ENCODE data around the gene PCDHB16. TPM values are rescaled to one million over a fixed set of nuclear protein-coding genes. Genes with fewer than 3 reads are reported as not detected.
"Not testable (repeated sequence)": the region's sequence is repeated elsewhere in the genome, so short reads cannot be mapped to it uniquely, and the experiment has no call there.

The PCDHB16 gene
- 9.0 and 10.8 TPM in 2 replicates for total RNA-seq
- long read RNA-seq, full-length matches to known transcripts = 11 of 11 reads
- long read RNA-seq, partial matches to known transcripts = 0 of 11 reads
- long read RNA-seq, other reads (novel, unspliced or antisense) = 0 of 11 reads

GRCh38 chr5:141182248-141182647 is at the start of gene PCDHB16:
PCDHB16 (plus strand) TSS chr5:141182387; CDS start chr5:141182560, 173 bp downstream.
- no peak for DNase-seq (ENCODE audit: extremely low spot score, unreplicated experiment)
- Mint-ChIP-seq H3K36me3 (ENCODE audit: unreplicated experiment) (peaks cover 22% of the 10 kb centered on the region), H3K4me1 (ENCODE audit: unreplicated experiment) (no peaks in the 10 kb centered on the region), H3K27me3 (ENCODE audit: unreplicated experiment) (no peaks in the 10 kb centered on the region), H3K4me3 (ENCODE audit: unreplicated experiment) (peak within 1 kb of the TSS; percentile 78), H3K27ac (ENCODE audit: unreplicated experiment) (peak within 1 kb of the TSS; percentile 87), H3K9me3 (ENCODE audit: unreplicated experiment) (peaks cover 45% of the 10 kb centered on the region)
- TF ChIP-seq, protein P1, sequence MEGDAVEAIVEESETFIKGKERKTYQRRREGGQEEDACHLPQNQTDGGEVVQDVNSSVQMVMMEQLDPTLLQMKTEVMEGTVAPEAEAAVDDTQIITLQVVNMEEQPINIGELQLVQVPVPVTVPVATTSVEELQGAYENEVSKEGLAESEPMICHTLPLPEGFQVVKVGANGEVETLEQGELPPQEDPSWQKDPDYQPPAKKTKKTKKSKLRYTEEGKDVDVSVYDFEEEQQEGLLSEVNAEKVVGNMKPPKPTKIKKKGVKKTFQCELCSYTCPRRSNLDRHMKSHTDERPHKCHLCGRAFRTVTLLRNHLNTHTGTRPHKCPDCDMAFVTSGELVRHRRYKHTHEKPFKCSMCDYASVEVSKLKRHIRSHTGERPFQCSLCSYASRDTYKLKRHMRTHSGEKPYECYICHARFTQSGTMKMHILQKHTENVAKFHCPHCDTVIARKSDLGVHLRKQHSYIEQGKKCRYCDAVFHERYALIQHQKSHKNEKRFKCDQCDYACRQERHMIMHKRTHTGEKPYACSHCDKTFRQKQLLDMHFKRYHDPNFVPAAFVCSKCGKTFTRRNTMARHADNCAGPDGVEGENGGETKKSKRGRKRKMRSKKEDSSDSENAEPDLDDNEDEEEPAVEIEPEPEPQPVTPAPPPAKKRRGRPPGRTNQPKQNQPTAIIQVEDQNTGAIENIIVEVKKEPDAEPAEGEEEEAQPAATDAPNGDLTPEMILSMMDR (IDR thresholded peaks at IDR 0.05) = peak; percentile 48

DNA sequence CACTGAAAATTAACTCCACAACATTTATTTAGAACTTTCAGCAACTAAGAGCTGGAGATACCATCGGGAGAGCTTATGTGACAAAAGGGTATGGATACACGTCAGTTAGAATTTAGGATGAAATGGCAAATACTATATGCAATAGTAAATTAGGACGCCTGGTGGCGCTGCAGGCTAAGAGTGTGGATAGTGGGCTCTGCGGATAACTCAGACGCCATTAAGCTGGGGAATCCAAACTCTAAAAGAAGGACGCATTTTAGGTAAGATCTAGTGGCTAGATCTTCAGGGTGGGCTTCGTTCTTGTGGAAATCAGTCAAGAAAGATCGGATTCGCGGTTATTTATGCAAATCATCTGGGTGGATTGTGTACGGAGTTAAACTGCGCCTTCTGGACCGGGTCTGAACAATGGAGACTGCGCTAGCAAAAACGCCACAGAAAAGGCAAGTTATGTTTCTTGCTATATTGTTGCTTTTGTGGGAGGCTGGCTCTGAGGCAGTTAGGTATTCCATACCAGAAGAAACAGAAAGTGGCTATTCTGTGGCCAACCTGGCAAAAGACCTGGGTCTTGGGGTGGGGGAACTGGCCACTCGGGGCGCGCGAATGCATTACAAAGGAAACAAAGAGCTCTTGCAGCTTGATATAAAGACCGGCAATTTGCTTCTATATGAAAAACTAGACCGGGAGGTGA is 47.0 kb upstream of the PCDHB16 start, which contains the start of gene PCDHB5:
PCDHB5 (plus strand) TSS at position 177 of the 688 bp plus-strand sequence; CDS start at position 406, 229 bp downstream.
- H3K4me1 Mint-ChIP-seq (ENCODE audit: unreplicated experiment) = no peaks in the 10 kb centered on the region
- H3K4me3 Mint-ChIP-seq (ENCODE audit: unreplicated experiment) = peak within 1 kb of the TSS; percentile 71
- peaks cover 39% of the 10 kb centered on the region for H3K36me3 Mint-ChIP-seq (ENCODE audit: unreplicated experiment)
- H3K9me3 Mint-ChIP-seq (ENCODE audit: unreplicated experiment) = peaks cover 62% of the 10 kb centered on the region
- DNase-seq (ENCODE audit: extremely low spot score, unreplicated experiment) = no peak
- TF ChIP-seq, protein P1 (IDR thresholded peaks at IDR 0.05) = peak; percentile 40
- peak within 1 kb of the TSS; percentile 73 for H3K27ac Mint-ChIP-seq (ENCODE audit: unreplicated experiment)
- H3K27me3 Mint-ChIP-seq (ENCODE audit: unreplicated experiment) = no peaks in the 10 kb centered on the region

DNA sequence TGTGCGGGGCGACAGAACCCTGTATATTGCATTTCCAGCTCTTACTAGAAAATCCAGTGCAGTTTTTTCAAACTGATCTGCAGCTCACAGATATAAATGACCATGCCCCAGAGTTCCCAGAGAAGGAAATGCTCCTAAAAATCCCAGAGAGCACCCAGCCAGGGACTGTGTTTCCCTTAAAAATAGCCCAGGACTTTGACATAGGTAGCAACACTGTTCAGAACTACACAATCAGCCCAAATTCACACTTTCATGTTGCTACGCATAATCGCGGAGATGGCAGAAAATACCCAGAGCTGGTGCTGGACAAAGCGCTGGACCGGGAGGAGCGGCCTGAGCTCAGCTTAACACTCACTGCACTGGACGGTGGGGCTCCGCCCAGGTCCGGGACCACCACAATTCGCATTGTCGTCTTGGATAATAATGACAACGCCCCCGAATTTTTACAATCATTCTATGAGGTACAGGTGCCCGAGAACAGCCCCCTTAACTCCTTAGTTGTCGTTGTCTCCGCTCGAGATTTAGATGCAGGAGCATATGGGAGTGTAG is 46.4 kb upstream of the PCDHB16 start:
- Mint-ChIP-seq H3K4me3 (ENCODE audit: unreplicated experiment) (peak overlapping the region; percentile 71), H3K36me3 (ENCODE audit: unreplicated experiment) (peaks cover 37% of the 10 kb centered on the region), H3K4me1 (ENCODE audit: unreplicated experiment) (no peaks in the 10 kb centered on the region), H3K27me3 (ENCODE audit: unreplicated experiment) (no peaks in the 10 kb centered on the region), H3K27ac (ENCODE audit: unreplicated experiment) (peak overlapping the region; percentile 73), H3K9me3 (ENCODE audit: unreplicated experiment) (peaks cover 62% of the 10 kb centered on the region)
- DNase-seq (ENCODE audit: extremely low spot score, unreplicated experiment) = peak; percentile 73
- TF ChIP-seq, protein P1 (IDR thresholded peaks at IDR 0.05) = no peak

DNA sequence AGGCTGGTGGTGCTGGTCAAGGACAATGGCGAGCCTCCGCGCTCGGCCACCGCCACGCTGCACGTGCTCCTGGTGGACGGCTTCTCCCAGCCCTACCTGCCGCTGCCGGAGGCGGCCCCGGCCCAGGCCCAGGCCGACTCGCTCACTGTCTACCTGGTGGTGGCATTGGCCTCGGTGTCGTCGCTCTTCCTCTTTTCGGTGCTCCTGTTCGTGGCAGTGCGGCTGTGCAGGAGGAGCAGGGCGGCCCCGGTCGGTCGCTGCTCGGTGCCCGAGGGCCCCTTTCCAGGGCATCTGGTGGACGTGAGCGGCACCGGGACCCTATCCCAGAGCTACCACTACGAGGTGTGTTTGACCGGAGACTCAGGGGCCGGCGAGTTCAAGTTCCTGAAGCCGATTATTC is 44.8 kb upstream of the PCDHB16 start:
- H3K27ac Mint-ChIP-seq (ENCODE audit: unreplicated experiment); H3K4me1 Mint-ChIP-seq (ENCODE audit: unreplicated experiment); H3K4me3 Mint-ChIP-seq (ENCODE audit: unreplicated experiment); H3K27me3 Mint-ChIP-seq (ENCODE audit: unreplicated experiment): not testable (repeated sequence)
- Mint-ChIP-seq H3K9me3 (ENCODE audit: unreplicated experiment) (peaks cover 61% of the 10 kb centered on the region), H3K36me3 (ENCODE audit: unreplicated experiment) (peaks cover 32% of the 10 kb centered on the region)
- peak; percentile 71 for DNase-seq (ENCODE audit: extremely low spot score, unreplicated experiment)

DNA sequence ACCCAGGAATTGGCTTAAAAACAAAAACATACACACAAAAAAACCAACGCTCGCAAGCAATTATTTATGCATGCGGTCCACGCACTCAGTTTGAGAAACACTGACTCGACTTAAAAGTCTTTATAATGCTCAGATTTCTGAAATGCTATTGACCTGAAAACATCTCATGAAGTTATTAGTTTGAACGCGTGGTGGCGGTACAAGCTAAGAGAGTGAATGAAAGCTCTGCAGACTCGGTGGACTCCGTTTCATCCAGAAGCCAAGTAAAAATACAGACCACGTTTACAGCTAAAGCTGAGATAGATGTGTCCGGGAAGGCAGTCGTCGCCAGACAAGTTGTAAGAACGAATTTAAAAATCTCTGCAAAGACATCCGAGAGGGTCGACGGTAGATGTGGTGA is 32.4 kb upstream of the PCDHB16 start, which contains the start of gene PCDHB6:
PCDHB6 (plus strand) TSS at position 246 of the 400 bp plus-strand sequence. CDS start 201 bp downstream, outside the sequence.
- TF ChIP-seq, protein P1 (IDR thresholded peaks at IDR 0.05) = no peak
- Mint-ChIP-seq H3K9me3 (ENCODE audit: unreplicated experiment) (peaks cover 38% of the 10 kb centered on the region), H3K27ac (ENCODE audit: unreplicated experiment) (no peak within 1 kb of the TSS), H3K27me3 (ENCODE audit: unreplicated experiment) (no peaks in the 10 kb centered on the region), H3K4me3 (ENCODE audit: unreplicated experiment) (no peak within 1 kb of the TSS), H3K36me3 (ENCODE audit: unreplicated experiment) (peaks cover 21% of the 10 kb centered on the region), H3K4me1 (ENCODE audit: unreplicated experiment) (no peaks in the 10 kb centered on the region)
- no peak for DNase-seq (ENCODE audit: extremely low spot score, unreplicated experiment)

Measured in osteocyte (in vitro differentiated cells).